Mucosa of stomach (tissue), 1 donor: Measurements from ENCODE around the gene NCAN.

Experiments used
- H3K27me3 ChIP-seq: one replicate; pipeline ENCODE4 v1.7.0; 2013; ENCODE audit warnings: mild to moderate bottlenecking, low read length; ENCODE audit not compliant: control insufficient read depth, insufficient read depth
- H3K36me3 ChIP-seq: one replicate; pipeline ENCODE4 v1.7.0; 2013; ENCODE audit warnings: low read length; ENCODE audit not compliant: control insufficient read depth, insufficient read depth
- H3K4me1 ChIP-seq: one replicate; pipeline ENCODE4 v1.7.0; 2013; ENCODE audit warnings: mild to moderate bottlenecking, low read length; ENCODE audit not compliant: control insufficient read depth, insufficient read depth
- H3K4me3 ChIP-seq: one replicate; pipeline ENCODE4 v1.7.0; 2013; ENCODE audit warnings: low read length
- H3K9ac ChIP-seq: one replicate; pipeline ENCODE4 v1.7.0; 2013; ENCODE audit warnings: mild to moderate bottlenecking, low read length, moderate library complexity
- H3K9me3 ChIP-seq: one replicate; pipeline ENCODE4 v1.7.0; 2013; ENCODE audit warnings: mild to moderate bottlenecking, low read length, moderate library complexity; ENCODE audit not compliant: control insufficient read depth
- donor health status: Pancreatic carcinoma.

The NCAN gene

DNA sequence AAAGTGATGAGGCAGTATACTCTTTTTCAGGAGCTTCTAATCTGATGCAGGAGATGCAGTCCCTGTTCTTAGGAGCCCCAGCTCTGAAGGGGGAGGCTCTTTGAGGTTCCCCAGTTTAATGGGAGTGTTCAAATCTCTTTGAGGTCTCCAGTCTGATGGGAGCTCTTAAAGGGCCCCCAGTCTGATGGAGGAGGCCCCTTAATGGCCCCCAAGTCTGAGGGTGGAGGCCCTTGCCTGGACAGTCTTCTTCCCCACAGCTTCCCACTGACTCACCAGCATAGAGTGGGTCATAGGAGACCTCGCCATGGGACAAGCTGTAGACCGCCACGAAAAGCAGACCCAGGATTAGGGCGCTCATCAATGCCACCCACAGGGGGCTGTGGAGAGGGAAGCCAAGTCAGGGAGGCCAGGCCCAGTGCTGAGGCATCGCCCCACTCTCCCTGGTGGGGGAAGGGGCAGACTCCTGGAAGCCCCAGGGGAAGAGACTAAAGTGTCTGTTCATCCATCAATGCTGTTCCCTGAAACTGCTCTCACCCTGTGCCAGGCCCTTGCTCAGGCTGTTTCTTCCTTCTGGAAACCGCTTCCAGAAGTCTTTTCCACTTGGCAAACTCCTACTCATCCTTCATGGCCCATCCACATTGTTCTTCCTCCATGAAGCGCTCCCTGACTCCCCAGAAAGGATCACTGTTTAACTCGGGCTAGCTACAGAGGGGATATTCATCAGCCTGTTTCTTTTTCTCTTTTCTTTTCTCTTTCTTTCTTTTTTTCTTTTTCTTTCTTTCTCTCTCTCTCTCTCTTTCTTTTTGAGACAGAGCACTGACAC is 59.2 kb downstream of the NCAN start:
- no peak overlapping the region for H3K4me3 ChIP-seq
- peaks cover 3% of the 10 kb centered on the region for H3K27me3 ChIP-seq
- no peaks in the 10 kb centered on the region for H3K9me3 ChIP-seq
- H3K9ac ChIP-seq = no peak overlapping the region
- H3K4me1 ChIP-seq = peaks cover 29% of the 10 kb centered on the region
- H3K36me3 ChIP-seq = no peaks in the 10 kb centered on the region

- no peaks in the 10 kb centered on the region for H3K9me3 ChIP-seq
- H3K36me3 ChIP-seq = no peaks in the 10 kb centered on the region
- H3K4me1 ChIP-seq = peaks cover 29% of the 10 kb centered on the region
- peak overlapping the region; percentile 3 for H3K4me3 ChIP-seq
- H3K9ac ChIP-seq = peak overlapping the region; percentile 10
- H3K27me3 ChIP-seq = peaks cover 3% of the 10 kb centered on the region
Measured at GRCh38 chr19:19271828-19272599, 60.3 kb downstream of the NCAN start.

- Histone ChIP-seq H3K4me3 (no peak overlapping the region), H3K9me3 (no peaks in the 10 kb centered on the region), H3K36me3 (no peaks in the 10 kb centered on the region), H3K9ac (no peak overlapping the region), H3K27me3 (peaks cover 3% of the 10 kb centered on the region), H3K4me1 (peaks cover 29% of the 10 kb centered on the region)
Measured at GRCh38 chr19:19274146-19274545, 62.4 kb downstream of the NCAN start.

GRCh38 chr19:19274716-19275565 is 63.2 kb downstream of the NCAN start:
- peaks cover 5% of the 10 kb centered on the region for H3K36me3 ChIP-seq
- peaks cover 29% of the 10 kb centered on the region for H3K4me1 ChIP-seq
- H3K9ac ChIP-seq = no peak overlapping the region

GRCh38 chr19:19276386-19276785 is 64.6 kb downstream of the NCAN start:
- H3K4me1 ChIP-seq = peaks cover 21% of the 10 kb centered on the region
- peaks cover 11% of the 10 kb centered on the region for H3K36me3 ChIP-seq
- no peak overlapping the region for H3K9ac ChIP-seq
- H3K9me3 ChIP-seq = no peaks in the 10 kb centered on the region
- peaks cover 3% of the 10 kb centered on the region for H3K27me3 ChIP-seq
- H3K4me3 ChIP-seq = no peak overlapping the region

More at GRCh38 chr19:19274716-19275565, 63.2 kb downstream of the NCAN start:
- no peak overlapping the region for H3K4me3 ChIP-seq
- H3K9me3 ChIP-seq = no peaks in the 10 kb centered on the region
- H3K27me3 ChIP-seq = peaks cover 3% of the 10 kb centered on the region

DNA sequence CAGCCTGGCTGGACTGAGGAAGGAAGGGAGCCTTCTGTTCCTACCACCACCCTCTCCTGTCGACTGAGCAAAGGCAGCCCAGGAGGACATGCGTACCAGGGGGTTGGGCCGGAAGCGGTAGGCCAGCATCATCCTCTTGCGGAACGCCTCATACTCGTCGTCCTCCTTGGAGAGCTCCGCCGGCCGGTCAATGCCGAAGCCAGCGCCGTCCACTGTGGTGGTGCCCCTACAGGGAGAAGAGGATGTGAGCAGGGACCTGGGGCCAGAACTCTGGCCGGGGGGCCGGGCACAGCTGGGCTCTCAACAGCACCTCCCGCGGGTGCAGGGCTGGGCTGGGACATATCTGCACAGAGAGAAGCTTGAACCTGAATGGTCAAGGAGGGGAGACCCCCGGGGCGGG is 65.1 kb downstream of the NCAN start:
- no peak overlapping the region for H3K4me3 ChIP-seq
- no peak overlapping the region for H3K9ac ChIP-seq
- peaks cover 11% of the 10 kb centered on the region for H3K36me3 ChIP-seq
- peaks cover 19% of the 10 kb centered on the region for H3K4me1 ChIP-seq
- no peaks in the 10 kb centered on the region for H3K9me3 ChIP-seq
- peaks cover 3% of the 10 kb centered on the region for H3K27me3 ChIP-seq

DNA sequence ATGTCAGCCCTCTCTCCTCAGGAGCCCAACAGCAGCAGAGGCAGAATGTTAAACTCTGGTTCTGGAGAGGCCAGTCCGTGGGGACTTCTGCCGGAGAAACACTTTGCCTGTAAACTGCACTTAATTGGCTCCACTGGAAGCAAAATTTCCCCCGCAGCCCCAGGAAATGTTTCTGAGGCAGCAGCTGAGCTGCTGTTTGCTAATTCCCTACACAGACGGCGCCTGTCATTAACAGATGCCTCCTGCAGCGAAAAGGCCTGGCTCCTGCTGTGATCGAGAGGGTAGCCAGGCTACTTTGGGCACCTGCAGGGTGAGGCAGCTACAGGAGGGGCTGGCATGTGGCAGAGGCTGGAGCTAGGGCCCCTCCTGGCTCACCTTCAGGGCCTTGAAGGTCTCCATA is 66.6 kb downstream of the NCAN start:
- Histone ChIP-seq H3K9ac (no peak overlapping the region), H3K27me3 (peaks cover 2% of the 10 kb centered on the region), H3K4me3 (no peak overlapping the region), H3K36me3 (peaks cover 11% of the 10 kb centered on the region), H3K4me1 (peaks cover 11% of the 10 kb centered on the region), H3K9me3 (no peaks in the 10 kb centered on the region)

DNA sequence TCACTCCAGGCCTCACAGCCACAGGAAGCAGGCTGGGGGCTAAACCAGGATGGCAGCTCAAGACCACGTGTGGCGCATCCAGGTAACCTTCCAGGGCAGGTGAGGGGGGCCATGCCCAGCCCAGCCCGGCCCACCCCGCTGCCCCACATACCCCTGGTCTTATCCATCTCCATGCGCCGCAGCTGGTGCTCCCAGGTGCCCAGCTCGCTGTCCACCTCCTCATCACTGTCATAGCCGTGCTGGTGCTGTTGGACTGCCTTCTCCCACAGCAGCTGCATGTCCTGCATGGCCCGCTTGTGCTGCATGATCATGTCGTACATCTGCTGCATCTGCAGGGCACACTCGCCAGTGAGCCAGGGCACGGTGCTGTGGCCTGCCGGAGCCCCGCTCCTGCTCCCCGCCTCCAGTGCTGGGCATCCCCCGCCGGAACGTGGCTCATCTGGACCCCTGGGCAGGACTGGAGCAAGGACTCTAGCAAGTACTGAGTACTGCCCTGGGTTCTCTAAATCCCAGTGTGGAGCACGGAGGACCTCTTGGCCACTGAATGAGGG is 67.4 kb downstream of the NCAN start:
- Histone ChIP-seq H3K4me3 (no peak overlapping the region), H3K9ac (no peak overlapping the region), H3K4me1 (peaks cover 11% of the 10 kb centered on the region), H3K27me3 (no peaks in the 10 kb centered on the region), H3K9me3 (no peaks in the 10 kb centered on the region), H3K36me3 (peaks cover 11% of the 10 kb centered on the region)

GRCh38 chr19:19279853-19280252 is 68.1 kb downstream of the NCAN start:
- no peak overlapping the region for H3K9ac ChIP-seq
- H3K4me1 ChIP-seq = peaks cover 4% of the 10 kb centered on the region
- peaks cover 11% of the 10 kb centered on the region for H3K36me3 ChIP-seq
- no peaks in the 10 kb centered on the region for H3K9me3 ChIP-seq
- H3K4me3 ChIP-seq = no peak overlapping the region
- no peaks in the 10 kb centered on the region for H3K27me3 ChIP-seq

DNA sequence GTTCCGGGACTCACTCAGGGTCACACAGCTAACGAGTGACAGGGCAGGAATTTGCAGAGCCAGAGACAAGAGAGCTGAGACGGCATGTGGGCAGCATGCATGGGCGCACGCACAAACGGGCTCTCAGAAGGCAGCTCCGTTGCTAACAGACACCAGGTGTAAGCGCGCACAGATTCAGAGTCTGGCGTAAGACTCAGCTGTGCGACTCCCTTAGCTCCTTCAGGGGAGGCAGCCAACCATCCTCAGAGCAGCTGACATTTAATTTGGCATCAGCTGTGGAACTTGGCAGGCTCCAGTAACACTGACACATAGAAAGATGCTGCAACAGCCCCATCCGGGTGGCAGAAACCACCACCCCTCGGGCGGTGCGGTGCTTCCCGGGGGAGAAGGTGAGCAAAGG is 68.8 kb downstream of the NCAN start:
- H3K4me1 ChIP-seq = no peaks in the 10 kb centered on the region

DNA sequence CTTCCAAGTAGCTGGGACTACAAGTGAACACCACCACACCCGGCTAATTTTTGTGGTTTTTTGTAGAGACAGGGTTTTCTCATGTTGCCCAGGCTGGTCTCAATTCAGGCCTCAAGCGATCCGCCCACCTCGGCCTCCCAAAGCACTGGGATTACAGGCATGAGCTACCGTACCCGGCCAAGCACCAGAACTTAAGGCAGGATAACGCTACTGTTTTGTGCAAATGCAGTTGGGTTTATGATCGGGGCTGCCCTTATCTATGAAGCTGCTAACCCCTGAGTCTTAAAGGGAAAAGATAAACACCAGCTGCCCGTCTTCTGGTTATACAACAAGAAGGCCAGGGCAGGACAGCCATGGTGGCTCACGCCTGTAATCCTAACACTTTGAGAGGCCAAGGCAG is 73.9 kb downstream of the NCAN start:
- H3K4me1 ChIP-seq = no peaks in the 10 kb centered on the region
- H3K36me3 ChIP-seq = no peaks in the 10 kb centered on the region

More for the DNA sequence above, 68.8 kb downstream of the NCAN start:
- H3K27me3 ChIP-seq = no peaks in the 10 kb centered on the region
- peaks cover 11% of the 10 kb centered on the region for H3K36me3 ChIP-seq
- H3K9me3 ChIP-seq = no peaks in the 10 kb centered on the region
- H3K4me3 ChIP-seq = no peak overlapping the region
- no peak overlapping the region for H3K9ac ChIP-seq

More for the DNA sequence above, 73.9 kb downstream of the NCAN start:
- no peaks in the 10 kb centered on the region for H3K27me3 ChIP-seq
- H3K9ac ChIP-seq = no peak overlapping the region
- H3K9me3 ChIP-seq = no peaks in the 10 kb centered on the region
- H3K4me3 ChIP-seq = no peak overlapping the region
